Measurements from ENCODE around the gene ATXN2. TPM values are rescaled to one million over a fixed set of nuclear protein-coding genes. Genes with fewer than 3 reads are reported as not detected.

Gene ATXN2
- total RNA-seq, 1 experiment from 2014 or later = 108 TPM

- POLR2A ChIA-PET (ENCODE audit: unreplicated experiment) = no interaction called here
- Histone ChIP-seq H3K9me3 (ENCODE audit: insufficient read depth, low read depth) (no peaks in the 10 kb centered on the region), H3K4me2 (no peak overlapping the region), H3K4me3 (no peak overlapping the region), H2AFZ (no peak overlapping the region), H3K36me3 (ENCODE audit: low read depth) (no peaks in the 10 kb centered on the region; the same call in 1 of the 2 replicates), H3K9me2 (ENCODE audit: insufficient read depth) (no peaks in the 10 kb centered on the region), H3K79me2 (ENCODE audit: low read depth) (0 out of 2 replicates have a peak, but pooled peaks cover 4% of the 10 kb centered on the region), H3K27ac (no peak overlapping the region), H3F3A (ENCODE audit: insufficient read depth, low read depth) (peaks cover 63% of the 10 kb centered on the region; the same call in 1 of the 2 replicates), H4K20me1 (ENCODE audit: insufficient read depth) (peaks cover 18% of the 10 kb centered on the region), H3K27me3 (ENCODE audit: insufficient read depth, low read depth) (no peaks in the 10 kb centered on the region), H3K4me1 (replicated peaks; ENCODE audit: insufficient read depth) (peaks cover 7% of the 10 kb centered on the region)
- no TSS peak for BruUV-seq (replicated peaks)
- TF ChIP-seq CTCF (conservative IDR thresholded peaks at IDR 0.05) (no peak), EZH2 (IDR thresholded peaks at IDR 0.05; ENCODE audit: low read depth) (no peak)
- intact Hi-C loops (cut with micrococcal nuclease; ENCODE audit: unreplicated experiment) = no loop called here
- CTCF ChIA-PET = interaction anchor here (1.0 kb wide), 1 partner anchor 46 kb away, joined by 12 read pairs; no protein-coding TSS in a partner anchor
- no peak for DNase-seq
Observed at GRCh38 chr12:111443086-111443485, 156.0 kb downstream of the ATXN2 start.

GRCh38 chr12:111442301-111443045 is 156.6 kb downstream of the ATXN2 start:
- H3K27me3 ChIP-seq (ENCODE audit: insufficient read depth, low read depth) = no peaks in the 10 kb centered on the region
- POLR2A ChIA-PET (ENCODE audit: unreplicated experiment) = no interaction called here
- peaks cover 18% of the 10 kb centered on the region for H4K20me1 ChIP-seq (ENCODE audit: insufficient read depth)
- no peak for TF ChIP-seq CTCF (conservative IDR thresholded peaks at IDR 0.05)
- no peak for TF ChIP-seq EZH2 (IDR thresholded peaks at IDR 0.05; ENCODE audit: low read depth)
- peaks cover 13% of the 10 kb centered on the region for H3K4me1 ChIP-seq (replicated peaks; ENCODE audit: insufficient read depth)
- H3K9me3 ChIP-seq (ENCODE audit: insufficient read depth, low read depth) = no peaks in the 10 kb centered on the region
- H3K4me2 ChIP-seq = no peak overlapping the region
- BruUV-seq (replicated peaks) = no TSS peak
- peaks cover 63% of the 10 kb centered on the region; the same call in 1 of the 2 replicates for H3F3A ChIP-seq (ENCODE audit: insufficient read depth, low read depth)
- intact Hi-C loops (cut with micrococcal nuclease; ENCODE audit: unreplicated experiment) = no loop called here
- CTCF ChIA-PET = interaction anchor here (1.0 kb wide), 1 partner anchor 45 kb away, joined by 12 read pairs; no protein-coding TSS in a partner anchor
- DNase-seq = no peak
- no peak overlapping the region for H2AFZ ChIP-seq
- H3K9me2 ChIP-seq (ENCODE audit: insufficient read depth) = no peaks in the 10 kb centered on the region
- no peak overlapping the region for H3K4me3 ChIP-seq
- H3K27ac ChIP-seq = no peak overlapping the region
- no peaks in the 10 kb centered on the region; the same call in 1 of the 2 replicates for H3K36me3 ChIP-seq (ENCODE audit: low read depth)
- H3K79me2 ChIP-seq (ENCODE audit: low read depth) = 0 out of 2 replicates have a peak, but pooled peaks cover 4% of the 10 kb centered on the region

GRCh38 chr12:111441107-111441928 is 157.8 kb downstream of the ATXN2 start:
- Histone ChIP-seq H3K4me3 (no peak overlapping the region), H2AFZ (no peak overlapping the region), H4K20me1 (ENCODE audit: insufficient read depth) (peaks cover 18% of the 10 kb centered on the region), H3K9me3 (ENCODE audit: insufficient read depth, low read depth) (no peaks in the 10 kb centered on the region), H3K27me3 (ENCODE audit: insufficient read depth, low read depth) (no peaks in the 10 kb centered on the region), H3K9me2 (ENCODE audit: insufficient read depth) (no peaks in the 10 kb centered on the region), H3K4me2 (no peak overlapping the region), H3F3A (ENCODE audit: insufficient read depth, low read depth) (peaks cover 57% of the 10 kb centered on the region; the same call in 1 of the 2 replicates), H3K4me1 (replicated peaks; ENCODE audit: insufficient read depth) (peaks cover 14% of the 10 kb centered on the region), H3K27ac (no peak overlapping the region), H3K36me3 (ENCODE audit: low read depth) (no peaks in the 10 kb centered on the region; the same call in 1 of the 2 replicates), H3K79me2 (ENCODE audit: low read depth) (0 out of 2 replicates have a peak, but pooled peaks cover 4% of the 10 kb centered on the region)
- intact Hi-C loops (cut with micrococcal nuclease; ENCODE audit: unreplicated experiment) = no loop called here
- no peak for DNase-seq
- ChIA-PET CTCF (no interaction called here), POLR2A (ENCODE audit: unreplicated experiment) (no interaction called here)
- BruUV-seq (replicated peaks) = no TSS peak
- TF ChIP-seq EZH2 (IDR thresholded peaks at IDR 0.05; ENCODE audit: low read depth) (no peak), CTCF (conservative IDR thresholded peaks at IDR 0.05) (no peak)
